Muscle of arm (tissue), 12 donors: ENCODE measurements around the gene DZIP1L. TPM values are rescaled to one million over a fixed set of nuclear protein-coding genes. Genes with fewer than 3 reads are reported as not detected.
A peak's percentile ranks its signal among the peaks of the same experiment; 100 is the strongest.
"Not testable (repeated sequence)": the region's sequence is repeated elsewhere in the genome, so short reads cannot be mapped to it uniquely, and the experiment has no call there.

Experiments used
- DNase-seq: peaks from one replicate; pipeline ENCODE4 v3.0.0-alpha.2; 2013
- polyA plus RNA-seq, 12 donors: library from polyadenylated mRNA; unstranded; fragments of 120-200 nt; gene quantifications; one replicate each; pipeline ENCODE4 v1.2.1, GENCODE V29; 2013; ENCODE audit not compliant: insufficient read length in 12 of 12

The DZIP1L gene
- polyA plus RNA-seq, 12 donors, result 4.7 to 11.6 (median 6.6) TPM; not detected in 2

DNA sequence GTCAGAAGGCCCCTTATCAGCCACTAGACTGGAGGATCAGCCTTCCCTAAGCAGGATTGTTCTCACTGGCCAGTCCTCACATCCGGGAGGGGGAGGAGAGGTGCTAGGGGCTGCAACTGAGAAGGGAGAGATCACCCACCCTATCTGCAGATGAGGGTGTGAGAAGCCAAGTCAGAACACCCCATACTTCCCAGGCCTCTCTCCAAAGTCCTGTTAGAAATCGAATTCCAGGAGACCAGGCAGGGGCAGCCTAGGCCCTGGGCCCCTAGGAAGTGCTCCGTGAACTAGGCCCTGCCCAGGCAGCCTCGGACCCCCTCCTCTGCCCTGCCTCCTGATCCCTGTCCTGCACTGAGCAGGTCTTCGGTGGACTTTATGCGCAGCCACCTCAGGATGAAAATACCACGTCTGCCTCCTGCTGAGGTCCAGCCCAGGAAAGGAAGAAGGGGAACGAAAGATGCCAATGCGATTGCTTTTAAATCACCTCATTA lies 933 bp downstream of the DZIP1L start:
- peak; percentile 31 for DNase-seq

DNA sequence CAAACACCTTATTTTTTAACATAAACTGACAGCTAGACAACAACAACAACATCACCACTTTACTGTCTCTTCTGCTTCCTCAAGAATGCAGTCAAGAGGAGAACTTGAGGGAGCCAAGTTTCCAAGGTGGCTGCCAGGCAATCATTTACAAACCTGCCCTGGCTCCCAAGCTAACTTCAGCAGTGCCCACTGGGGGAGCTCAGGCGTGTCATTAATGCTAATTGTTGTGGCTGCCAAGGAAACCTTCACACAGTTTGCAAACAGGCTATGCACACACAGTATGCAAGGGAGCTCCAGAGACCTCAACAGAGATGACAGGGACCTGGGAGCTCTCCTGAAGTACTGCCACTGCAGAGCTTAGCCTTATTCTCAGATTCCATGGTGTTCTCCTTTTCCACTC lies 2.1 kb downstream of the DZIP1L start:
- DNase-seq, result no peak

DNA sequence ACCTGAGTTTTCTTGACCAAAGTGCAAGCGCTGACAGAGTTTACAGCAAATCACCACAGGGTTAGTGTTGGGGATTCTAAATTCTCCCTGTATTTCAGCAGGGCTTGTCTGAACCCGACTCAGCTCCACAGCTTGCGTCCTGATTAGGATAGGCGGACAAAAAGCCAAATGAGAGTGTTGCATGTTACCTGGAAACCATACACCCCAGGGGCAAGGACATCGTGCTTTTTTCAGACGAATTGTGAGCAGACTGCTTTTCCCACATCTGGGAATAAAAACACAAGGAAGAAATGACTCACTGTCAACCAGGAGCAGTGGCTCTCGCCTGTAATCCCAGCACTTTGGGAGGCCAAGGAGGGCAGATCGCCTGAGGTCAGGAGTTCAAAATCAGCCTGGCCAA lies 3.0 kb downstream of the DZIP1L start:
- DNase-seq, result no peak

DNA sequence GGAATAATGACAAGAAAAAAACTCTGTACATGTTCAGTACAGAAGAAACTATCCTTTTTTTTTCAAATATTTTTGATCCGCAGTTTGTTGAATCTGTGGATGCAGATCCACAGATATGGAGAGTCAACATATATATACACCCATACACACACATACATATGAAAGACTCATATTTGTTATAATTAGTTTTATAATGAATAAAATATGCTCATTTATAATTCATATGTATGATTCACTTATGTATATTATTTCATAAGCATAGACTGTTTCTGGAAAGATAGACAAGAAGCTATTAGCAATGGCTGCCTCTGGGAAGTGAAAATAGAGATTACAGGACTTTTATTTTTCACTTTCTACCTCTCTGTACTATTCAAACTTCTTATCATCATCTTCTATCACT lies 9.8 kb downstream of the DZIP1L start:
- DNase-seq, result no peak

DNA sequence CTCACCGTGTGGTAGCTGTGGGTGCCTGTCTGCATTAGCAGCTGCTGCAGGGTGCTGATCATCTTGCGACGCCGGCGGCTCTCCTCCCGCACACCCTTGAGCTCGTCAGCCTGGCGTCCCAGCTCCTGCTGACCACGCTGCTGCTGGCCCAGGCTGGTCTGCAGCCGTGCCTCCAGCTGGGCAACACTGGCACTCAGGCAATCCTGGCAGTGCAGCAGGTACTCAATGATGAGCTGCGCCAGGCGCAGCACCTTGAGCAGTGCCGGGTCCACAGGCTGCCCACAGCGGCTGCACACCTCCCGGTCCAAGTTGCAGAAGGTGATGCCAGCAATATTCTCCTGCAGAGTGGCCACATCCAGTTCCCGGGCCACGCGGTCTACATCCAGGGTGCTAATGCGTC lies 11.9 kb downstream of the DZIP1L start:
- no peak for DNase-seq

DNA sequence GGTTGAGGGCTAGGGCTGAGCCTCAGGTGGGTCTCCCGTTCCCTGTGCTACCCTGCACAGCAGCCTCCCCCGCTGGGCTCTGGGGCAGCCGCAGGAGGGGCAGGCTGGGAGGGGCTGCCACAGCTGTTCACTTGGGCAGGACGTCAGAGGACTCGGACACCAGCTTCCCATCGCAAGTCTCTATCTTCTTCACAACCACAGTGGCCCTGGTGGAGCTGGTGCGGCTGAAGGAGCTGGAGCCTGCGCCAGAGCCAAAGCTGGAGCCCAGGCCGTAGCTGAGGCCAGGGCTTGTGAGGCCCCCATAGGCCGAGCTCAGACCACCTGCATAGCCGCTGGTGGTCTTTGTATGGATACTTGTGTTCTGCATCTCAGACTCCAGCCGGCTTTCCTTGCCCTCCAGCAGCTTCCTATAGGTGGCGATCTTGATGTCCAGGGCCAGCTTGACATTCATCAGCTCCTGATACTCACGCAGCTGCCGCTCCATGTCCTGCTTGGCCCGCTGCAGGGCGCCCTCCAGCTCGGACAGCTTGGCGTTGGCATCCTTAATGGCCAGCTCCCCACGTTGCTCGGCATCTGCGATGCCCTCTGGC lies 14.0 kb downstream of the DZIP1L start:
- not testable (repeated sequence) for DNase-seq

DNA sequence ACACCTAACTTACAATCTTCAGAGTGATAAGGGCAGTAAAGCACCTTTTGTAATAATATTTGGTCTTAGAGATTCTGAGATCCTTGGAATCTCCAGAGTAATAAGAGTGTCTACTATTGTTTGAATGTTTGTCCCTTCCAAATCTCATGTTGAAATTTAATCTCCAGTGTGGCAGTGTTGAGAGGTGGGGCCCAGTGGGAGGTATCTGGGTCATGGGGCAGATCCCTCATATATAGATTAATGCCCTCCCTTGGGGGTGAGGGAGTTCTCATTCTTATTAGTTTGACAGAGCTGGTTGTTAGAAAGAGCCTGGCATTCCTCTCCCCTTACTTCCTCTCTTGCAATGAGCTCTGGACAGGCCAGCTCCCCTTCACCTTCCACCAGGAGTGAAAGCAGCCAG lies 16.0 kb downstream of the DZIP1L start:
- DNase-seq, result no peak

DNA sequence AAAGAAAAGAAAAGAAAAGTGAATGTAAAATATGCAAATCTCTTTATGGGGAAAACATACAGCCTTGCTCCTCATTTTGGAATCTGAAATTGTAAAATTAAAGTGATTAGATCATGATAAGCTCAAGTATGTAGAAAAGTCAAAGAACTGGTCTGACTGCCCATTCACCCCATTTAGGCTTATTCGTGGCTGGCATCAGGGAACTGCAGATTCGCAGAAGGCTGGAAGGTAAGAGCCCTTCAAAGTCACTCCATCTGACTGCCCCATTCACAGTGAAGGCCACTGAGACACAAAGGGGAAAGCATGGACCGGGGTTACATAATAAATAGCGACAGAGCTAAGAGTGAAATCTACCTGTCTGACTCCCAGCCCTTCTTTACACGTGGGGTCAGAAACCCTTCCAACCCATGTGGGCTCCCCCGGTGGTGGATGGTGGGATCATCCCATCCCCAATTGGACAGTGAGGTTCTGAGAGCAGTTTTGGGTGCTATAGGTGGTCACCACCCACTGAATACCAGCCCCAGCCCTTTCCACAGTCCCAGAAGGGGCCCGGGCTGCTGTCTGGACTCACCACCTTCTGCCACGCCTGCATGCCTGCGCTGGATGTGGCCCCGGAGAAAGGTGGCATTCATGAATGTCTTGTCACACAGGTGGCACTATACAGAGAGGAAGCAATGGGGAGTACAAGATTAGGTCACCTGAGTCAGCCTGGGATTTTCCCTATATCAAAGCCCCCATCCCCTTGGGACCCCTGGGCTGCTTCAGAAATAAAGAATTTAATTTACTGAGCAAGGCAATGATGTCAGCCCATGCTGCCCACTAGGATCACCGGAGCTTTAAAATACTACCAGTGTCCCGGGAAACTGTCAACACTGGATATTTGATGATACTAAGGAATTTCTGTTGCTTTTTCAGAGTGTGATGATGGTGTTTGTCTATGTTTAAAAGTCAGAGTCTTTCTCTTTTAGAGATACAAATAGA lies 17.9 kb downstream of the DZIP1L start:
- no peak for DNase-seq

DNA sequence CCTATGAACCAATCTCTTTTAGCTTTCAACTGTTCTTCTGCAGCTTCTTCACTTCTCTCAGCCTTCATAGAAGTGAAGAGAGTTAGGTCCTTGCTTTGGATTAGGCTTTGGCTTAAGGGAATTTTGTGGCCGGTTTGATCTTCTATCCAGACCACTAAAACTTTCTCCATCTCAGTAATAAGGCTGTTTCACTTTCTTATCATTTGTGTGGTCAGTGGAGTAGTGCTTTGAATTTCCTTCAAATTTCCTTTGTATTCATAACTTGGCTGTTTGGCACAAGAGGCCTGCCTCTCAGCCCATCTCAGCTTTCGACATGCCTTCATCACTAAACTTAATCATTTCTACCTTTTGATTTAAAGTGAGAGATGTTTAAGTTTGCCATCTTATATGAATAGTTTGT lies 21.7 kb downstream of the DZIP1L start:
- DNase-seq, result no peak

DNA sequence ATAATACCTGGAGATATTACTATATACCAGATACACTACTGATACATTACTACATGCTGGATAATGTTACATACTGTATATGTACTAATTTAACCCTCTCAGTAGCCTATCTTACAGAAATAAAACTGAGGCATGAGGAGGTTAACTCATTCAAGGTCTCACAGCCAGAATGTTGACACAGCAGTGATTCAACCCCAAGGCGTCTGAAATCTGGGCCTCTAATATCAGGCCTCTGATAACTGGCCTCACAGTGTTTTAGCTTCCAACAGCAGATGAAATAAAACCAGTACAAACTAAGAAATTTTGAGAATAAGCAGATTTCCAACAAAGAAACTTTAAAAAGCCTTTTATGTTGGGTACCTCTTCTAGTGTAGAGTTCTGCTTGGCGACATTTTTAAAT lies 23.4 kb downstream of the DZIP1L start:
- DNase-seq, result no peak

DNA sequence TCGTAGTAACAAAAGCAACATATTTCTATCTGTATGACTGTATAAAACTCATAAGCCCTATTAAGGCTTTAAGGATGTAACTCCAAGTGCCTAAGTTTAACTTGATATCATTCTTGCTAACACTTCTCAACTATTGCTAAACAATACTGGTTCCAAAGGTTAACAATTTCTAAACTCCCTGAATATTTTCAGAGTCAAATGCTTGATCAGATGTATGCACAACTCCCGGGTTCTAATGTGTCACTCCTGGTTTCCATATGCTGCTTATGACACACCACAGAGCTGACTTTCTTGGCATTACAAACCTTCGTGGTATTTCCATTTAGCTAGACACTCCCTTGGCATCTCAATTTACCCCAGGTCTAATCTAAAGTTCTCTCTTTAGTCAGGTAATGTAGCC lies 26.3 kb downstream of the DZIP1L start:
- DNase-seq, result no peak

DNA sequence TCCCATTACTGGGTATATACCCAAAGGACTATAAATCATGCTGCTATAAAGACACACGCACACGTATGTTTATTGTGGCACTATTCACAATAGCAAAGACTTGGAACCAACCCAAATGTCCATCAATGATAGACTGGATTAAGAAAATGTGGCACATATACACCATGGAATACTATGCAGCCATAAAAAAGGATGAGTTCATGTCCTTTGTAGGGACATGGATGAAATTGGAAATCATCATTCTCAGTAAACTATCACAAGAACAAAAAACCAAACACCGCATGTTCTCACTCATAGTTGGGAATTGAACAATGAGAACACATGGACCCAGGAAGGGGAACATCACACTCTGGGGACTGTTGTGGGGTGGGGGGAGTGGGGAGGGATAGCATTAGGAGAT lies 29.7 kb downstream of the DZIP1L start:
- not testable (repeated sequence) for DNase-seq

DNA sequence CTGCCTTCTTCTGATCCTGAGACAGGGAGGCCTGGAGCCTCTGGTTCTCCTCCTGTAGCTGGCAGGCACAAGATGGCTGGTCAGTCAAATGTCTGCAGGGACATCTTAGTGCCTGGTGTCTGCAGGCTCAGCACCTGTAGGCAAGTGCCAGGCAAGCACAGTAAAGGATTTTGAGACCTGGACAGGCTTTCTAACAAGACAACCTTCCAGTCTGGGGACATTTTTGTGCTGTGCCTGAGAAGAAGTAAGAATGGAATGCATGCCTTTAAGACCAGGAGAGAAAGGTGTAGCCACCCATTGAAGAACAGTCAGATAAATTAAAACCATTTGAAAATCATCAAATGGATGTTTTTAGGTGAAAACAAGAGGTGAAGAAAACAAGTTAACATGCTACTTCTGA lies 31.2 kb downstream of the DZIP1L start:
- no peak for DNase-seq

DNA sequence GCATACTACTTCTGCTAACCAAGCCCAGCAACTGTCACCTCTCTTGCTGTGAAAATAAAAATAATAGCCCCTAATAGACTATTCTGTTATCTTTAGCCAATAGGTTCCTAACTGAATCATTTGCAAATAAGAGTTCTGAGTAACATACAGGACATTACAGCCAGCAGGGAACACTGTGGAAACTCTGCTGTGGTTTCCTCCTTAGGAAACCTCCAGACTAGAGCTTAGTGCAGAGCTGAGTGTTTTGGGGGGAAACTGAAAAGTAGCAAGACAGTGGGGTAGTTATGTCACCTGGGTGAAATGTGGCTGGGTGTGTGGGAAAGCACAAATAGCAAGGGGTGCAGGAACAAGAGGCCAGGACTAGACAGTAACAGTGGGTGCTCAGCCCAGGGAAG lies 32.4 kb downstream of the DZIP1L start:
- no peak for DNase-seq

DNA sequence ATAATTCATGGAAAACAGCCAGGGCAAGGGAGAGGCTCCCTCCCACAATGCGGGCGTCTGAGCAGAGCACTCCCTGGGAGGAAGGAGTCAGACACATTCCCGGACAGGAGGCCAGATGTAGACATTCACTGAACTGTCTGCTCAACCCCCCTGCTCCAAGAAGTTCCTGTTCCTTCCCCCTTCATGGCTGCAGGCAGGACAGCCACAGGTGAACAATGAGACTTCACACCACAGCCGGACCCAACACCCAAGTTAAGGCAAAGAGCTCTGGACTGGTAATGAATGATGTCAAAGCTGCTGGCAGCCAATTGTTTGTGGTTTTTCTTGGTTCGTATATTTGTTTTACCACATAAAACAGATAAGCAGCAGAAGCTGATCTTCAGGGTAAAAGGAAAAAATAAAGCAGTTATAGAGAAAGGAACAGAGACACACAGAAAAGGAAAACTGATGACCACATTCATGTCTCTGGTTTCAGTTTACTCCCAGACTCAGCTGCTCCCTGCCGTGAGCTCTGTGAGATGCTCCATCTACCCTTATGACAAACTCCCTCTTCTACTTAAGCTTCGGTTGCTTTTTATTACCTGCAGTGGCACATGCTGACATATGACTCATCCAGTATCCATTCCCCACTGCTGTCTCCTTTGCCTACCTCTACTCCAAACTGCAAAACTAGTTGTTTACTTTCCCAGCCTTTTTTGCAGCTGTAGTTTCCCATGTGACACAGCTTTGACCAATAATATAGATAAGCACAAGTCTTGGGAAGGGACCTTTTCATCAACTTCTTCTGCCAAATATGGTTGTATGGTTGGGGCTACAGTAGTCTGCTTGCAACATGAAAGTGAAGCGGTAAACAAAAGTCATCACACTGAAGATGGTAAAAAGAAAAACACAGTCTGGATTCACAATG lies 33.1 kb downstream of the DZIP1L start:
- no peak for DNase-seq

DNA sequence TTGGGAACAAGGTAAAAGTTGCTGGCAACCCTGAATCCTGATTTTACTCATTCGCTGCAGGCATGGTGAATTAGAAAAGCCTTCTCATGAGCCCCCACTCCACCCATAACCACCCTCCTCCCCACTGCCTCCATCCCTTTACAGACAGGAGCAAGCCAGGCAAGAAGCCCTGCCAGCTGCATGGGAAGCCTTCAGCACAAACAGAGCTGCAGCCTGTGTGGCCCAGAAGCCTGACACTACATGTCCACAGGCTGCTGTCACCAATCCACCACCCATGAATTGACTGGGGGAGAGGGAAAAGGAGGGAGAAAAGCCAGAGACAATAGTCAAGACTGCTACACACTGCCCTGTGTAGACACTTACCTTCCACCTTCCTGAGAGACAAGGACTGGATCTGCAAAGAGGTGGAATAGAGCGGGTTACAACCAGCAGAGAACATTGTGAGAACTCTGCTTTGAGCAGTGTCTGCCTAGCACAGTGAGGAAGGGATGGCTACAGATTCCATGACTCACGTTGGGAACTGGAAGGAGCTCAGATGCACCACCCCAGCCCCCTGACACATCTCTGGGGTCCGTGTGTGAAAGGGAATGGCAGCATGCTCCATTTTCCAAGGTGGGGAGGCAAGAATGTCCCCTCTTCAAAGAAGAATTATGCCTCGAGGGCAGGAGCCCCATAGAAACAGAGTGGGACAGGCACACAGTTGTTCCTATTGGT lies 33.9 kb downstream of the DZIP1L start:
- DNase-seq, result no peak

DNA sequence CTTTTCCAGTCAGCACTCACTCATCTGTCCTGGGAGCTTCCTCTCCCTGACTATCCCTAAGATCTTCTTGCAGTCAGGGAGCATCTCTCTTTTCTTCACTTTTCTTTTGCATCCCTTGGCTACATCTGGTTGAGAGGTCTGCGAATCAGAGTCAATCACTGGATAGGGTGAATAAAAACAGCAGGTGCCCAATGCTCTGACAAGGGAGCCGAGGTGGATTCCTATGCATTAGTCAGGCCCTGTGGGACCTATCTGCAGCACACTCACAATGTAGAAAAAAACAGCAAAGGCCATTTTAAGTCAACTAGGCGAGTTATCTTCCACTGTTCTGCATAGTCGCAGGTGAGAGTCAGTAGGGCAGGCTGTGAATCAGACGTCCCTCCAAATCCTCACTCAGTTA lies 35.5 kb downstream of the DZIP1L start:
- no peak for DNase-seq

DNA sequence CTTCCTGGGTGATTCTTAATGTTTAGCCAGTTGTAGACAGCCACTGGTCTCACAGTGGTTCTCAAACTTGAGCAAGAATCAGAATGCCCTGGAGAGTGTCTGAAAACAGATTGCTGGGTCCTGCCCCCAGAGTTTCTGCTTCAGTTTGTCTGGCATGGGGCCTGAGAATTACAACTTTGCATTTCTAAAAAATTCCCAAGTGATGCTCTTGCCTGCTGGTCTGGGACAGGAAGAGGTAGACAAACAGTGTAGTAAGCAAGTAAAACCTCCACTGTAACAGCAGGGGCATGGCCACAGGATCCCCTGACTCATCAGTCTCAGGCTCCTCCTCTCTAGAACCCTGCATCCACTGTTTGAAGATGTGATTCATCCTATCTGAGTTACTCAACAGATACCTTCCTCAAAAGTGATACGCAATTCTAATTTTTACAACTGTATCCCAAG lies 36.5 kb downstream of the DZIP1L start:
- no peak for DNase-seq

DNA sequence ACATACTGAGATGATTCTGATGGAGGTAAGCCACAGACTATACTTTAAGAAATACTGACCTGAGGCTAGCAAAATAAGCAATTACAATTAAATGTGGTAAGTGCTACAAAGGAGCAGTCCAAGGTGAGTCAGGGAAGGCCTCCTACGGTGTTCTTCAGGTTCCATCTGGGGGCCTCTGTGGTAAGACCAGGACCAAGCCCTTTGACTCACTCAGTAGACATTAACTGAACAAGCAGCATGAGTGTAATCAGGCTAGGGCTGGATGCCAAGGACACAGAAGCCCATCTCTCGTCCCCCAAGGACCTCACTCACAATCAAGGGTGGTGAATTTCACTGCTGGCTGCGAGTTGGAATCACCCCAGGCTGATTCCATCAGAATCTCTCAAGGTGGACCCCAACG lies 37.3 kb downstream of the DZIP1L start:
- no peak for DNase-seq

DNA sequence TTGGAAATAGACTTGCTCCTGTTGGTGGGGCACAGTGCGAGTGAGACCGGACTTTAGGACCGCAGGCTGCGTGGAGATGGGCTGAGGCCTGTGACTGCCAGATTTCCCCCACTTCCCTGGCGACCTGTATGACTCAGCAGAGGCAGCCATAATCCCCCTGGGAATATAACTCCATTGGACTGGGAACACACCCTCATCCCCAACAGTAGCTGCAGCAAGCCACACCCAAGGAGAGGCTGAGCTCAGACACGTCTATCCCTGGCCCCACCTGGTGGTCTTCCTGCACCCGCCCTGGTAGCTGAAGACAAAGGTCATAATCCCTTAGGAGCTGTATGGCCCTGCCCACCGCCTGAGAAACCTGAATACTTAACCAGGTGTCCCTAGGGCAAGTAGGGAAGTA lies 42.6 kb downstream of the DZIP1L start:
- DNase-seq, result no peak

DNA sequence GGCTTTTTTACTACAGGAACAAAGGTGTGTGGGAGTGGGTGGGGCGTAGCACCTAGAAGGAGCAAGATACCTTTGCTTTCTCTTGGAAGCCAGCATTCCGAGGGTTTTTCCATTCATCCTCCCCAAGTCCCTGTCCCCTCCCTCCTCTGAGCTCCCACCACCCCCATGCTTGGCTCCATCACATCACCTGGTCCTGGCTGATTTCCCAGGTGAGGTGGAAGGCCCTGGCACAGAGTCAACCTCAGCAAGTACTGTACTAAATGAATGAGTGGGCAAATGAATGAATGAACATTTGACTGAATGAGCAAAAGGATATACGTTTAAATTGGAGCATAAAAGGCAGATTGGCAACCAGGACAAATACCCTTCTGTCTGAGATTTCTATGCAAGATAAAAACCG lies 45.4 kb downstream of the DZIP1L start:
- DNase-seq, result no peak
